HAP-1 (cell line): ENCODE results near the gene C22orf31.
A peak's percentile ranks its signal among the peaks of the same experiment; 100 is the strongest.

Experiments used
- DNase-seq, 2 experiments: peaks; one replicate each; pipeline ENCODE4 v3.0.0-alpha.2; 2016 to 2020; ENCODE audit warnings: low spot score in 2 of 2
- H3K27me3 ChIP-seq: fragments of 250-450 bp; sonication (Bioruptor Pico); 2 replicates; pipeline ENCODE4 v1.5.1; 2020; ENCODE audit warnings: low read depth, mild to moderate bottlenecking, moderate library complexity
- H3K36me3 ChIP-seq: fragments of 250-450 bp; sonication (Bioruptor Pico); replicated peaks from 2 replicates; pipeline ENCODE4 v1.5.1; 2020; ENCODE audit warnings: mild to moderate bottlenecking
- H3K4me1 ChIP-seq: fragments of 250-450 bp; sonication (Bioruptor Pico); 2 replicates; pipeline ENCODE4 v1.5.1; 2020; ENCODE audit warnings: mild to moderate bottlenecking
- H3K4me3 ChIP-seq: fragments of 250-450 bp; sonication (Bioruptor Pico); 2 replicates; pipeline ENCODE4 v1.5.1; 2020; ENCODE audit warnings: mild to moderate bottlenecking, moderate library complexity
- H3K9me3 ChIP-seq: fragments of 250-450 bp; sonication (Bioruptor Pico); 2 replicates; pipeline ENCODE4 v1.5.1; 2020; ENCODE audit warnings: mild to moderate bottlenecking, moderate library complexity
- in situ Hi-C: fragments of 300-500 bp; cut with MboI; formaldehyde crosslinking; loops from 3 replicates; pipeline ENCODE4 v1.14.3; 2020; ENCODE audit warnings: low sequenced_read_pairs, inconsistent platforms, mixed read lengths

Gene C22orf31

DNA sequence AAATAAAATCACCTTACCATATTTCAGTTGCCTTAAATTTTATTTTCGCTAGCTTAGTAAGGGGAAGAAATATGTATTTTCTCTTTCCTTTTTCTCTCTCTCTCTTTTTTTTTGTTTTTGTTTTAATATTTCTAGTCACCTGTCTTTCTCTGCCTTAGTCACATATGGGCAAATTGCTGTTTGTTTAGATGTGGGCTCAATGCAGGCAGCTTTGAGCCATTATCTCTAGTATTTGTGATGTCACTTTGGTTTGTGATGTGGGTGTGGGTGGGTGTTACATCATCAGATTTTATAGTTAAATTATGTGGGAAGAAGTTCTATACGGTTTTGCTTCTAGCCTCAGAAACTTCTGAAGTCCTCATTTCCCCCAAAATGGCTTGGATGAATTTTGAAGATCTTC is at the start of gene C22orf31:
TSS of gene C22orf31 (minus strand) at position 59 of the 400 bp plus-strand sequence. CDS start at position 20, 39 bp downstream.
- H3K36me3 ChIP-seq = no peaks in the 10 kb centered on the region
- no peaks in the 10 kb centered on the region for H3K9me3 ChIP-seq
- H3K27me3 ChIP-seq = no peaks in the 10 kb centered on the region
- in situ Hi-C loops = no loop called here
- H3K4me3 ChIP-seq = no peak within 1 kb of the TSS
- DNase-seq = no peak
- no peaks in the 10 kb centered on the region for H3K4me1 ChIP-seq

DNA sequence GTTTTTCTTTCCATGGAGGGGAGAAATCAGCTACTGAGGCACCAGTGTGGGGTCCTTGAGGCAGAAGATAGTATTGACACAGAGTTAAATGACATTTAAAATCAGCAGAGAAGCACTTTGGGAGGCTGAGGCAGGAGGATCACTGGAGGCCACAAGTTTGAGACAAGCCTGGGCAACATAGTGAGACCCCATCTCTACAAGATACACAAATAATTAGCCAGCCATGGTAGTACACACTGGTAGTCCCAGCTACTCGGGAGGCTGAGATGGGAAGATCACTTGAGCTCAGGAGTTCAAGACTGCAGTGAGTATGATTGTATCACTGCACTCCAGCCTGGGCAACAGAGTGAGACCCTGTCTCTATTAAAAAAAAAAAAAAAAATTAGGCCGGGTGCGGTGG is 49.3 kb upstream of the C22orf31 start:
- in situ Hi-C loops = no loop called here
- Histone ChIP-seq H3K9me3 (no peaks in the 10 kb centered on the region), H3K27me3 (no peaks in the 10 kb centered on the region), H3K4me3 (no peak overlapping the region), H3K36me3 (no peaks in the 10 kb centered on the region), H3K4me1 (no peaks in the 10 kb centered on the region)
- DNase-seq = no peak

DNA sequence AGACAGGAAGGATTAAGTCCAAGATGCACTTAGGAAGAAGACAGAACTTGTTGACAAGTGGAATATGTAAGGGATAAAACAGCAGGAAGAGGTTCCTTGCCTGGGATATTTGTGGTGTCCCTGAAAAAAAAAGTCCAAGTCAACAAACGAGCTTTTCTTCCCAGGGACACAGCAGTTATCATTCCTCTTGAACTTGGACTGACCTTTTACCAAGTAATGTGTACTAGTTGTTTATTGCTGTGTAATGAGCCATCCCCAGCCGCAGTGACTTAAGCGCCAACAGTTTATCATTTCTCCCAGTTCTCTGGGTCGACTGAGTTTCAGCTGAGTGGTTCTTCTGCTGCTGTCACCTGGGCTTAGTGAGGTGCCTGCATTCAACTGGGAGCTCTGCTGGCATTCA is 48.2 kb upstream of the C22orf31 start:
- Histone ChIP-seq H3K4me3 (no peak overlapping the region), H3K27me3 (no peaks in the 10 kb centered on the region), H3K4me1 (no peaks in the 10 kb centered on the region), H3K36me3 (no peaks in the 10 kb centered on the region), H3K9me3 (no peaks in the 10 kb centered on the region)
- in situ Hi-C loops = no loop called here
- no peak for DNase-seq

DNA sequence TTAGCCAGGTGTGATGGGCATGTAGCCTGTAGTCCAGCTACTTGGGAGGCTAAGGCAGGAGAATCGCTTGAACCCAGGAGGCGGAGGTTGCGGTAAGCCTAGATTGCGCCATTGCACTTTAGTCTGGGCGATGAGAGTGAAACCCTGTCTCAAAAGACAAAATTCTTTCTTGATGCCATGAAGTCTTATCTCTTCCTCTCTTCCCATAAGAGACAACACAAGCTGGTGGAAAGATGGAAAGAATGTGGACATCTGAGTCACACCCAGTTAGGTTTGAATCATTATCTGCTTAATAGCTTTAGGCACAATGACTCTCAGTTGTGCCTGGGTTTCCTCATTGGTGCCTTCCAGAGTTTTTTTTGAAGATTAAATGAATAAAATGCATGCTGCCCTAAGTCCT is 46.5 kb upstream of the C22orf31 start:
- no peaks in the 10 kb centered on the region for H3K4me1 ChIP-seq
- no peaks in the 10 kb centered on the region for H3K36me3 ChIP-seq
- no peak overlapping the region for H3K4me3 ChIP-seq
- DNase-seq = no peak
- no peaks in the 10 kb centered on the region for H3K27me3 ChIP-seq
- in situ Hi-C loops = no loop called here
- no peaks in the 10 kb centered on the region for H3K9me3 ChIP-seq

DNA sequence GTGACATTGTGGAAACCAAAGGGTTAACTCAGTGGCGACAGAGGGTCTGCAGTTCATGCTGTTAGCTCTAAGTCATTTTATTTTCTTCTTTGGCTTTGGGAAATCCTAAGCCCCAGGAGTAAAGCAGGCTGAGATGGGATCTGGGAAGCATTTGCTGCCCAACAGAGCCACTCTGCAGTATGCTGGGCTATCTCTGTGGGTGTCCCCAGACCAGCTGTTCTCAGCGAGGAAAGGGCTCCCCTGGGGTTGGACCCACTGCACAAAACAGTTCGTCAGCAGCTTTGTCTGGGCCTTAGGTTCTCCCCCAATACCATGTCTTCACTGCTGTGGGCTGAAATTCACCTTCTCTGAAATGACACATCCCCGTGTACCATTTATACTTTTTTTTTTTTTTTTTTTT is 45.2 kb upstream of the C22orf31 start:
- Histone ChIP-seq H3K27me3 (no peaks in the 10 kb centered on the region), H3K9me3 (no peaks in the 10 kb centered on the region), H3K36me3 (no peaks in the 10 kb centered on the region), H3K4me3 (no peak overlapping the region), H3K4me1 (no peaks in the 10 kb centered on the region)
- no peak for DNase-seq
- in situ Hi-C loops = no loop called here

DNA sequence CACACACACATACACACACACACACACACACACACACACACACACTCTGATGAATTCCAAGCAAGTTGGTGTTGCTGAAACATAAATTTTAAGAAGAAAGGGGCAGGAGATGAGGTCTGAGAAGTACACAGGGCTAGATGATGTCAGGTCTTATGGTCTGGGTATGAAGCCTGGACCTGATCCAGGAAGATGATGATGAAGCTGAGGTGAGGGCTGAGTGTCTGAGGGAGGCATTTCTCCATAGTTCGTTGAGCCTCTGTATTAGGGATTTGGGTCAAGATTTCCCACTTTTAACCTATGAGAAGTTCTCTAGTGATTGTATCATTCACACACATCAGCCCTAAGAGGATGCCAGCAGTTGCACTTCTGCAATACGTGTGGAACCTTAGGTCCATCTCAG is 43.8 kb upstream of the C22orf31 start:
- H3K4me1 ChIP-seq = no peaks in the 10 kb centered on the region
- H3K36me3 ChIP-seq = no peaks in the 10 kb centered on the region
- H3K27me3 ChIP-seq = no peaks in the 10 kb centered on the region
- DNase-seq = no peak
- no peak overlapping the region for H3K4me3 ChIP-seq
- in situ Hi-C loops = no loop called here
- no peaks in the 10 kb centered on the region for H3K9me3 ChIP-seq

DNA sequence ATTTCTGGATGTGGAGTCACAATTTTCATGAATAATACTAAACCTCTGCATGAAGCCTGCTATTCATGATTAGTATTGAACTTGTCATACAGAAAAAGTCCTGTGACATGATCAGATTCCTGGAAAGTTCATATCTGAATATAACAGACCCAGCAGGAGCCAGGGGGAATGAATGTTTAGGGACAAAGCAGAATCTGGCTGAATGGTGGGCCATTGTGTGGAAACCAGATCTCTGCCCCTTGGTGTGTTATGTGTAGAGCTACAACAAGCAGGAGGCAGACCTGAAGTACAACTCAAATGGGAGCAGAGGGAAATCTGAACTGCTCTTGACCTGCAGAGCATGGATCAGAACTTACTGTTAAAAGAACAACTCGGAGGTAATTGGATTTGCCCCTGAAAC is 41.5 kb upstream of the C22orf31 start:
- in situ Hi-C loops = no loop called here
- Histone ChIP-seq H3K4me3 (no peak overlapping the region), H3K4me1 (no peaks in the 10 kb centered on the region), H3K9me3 (no peaks in the 10 kb centered on the region), H3K27me3 (no peaks in the 10 kb centered on the region), H3K36me3 (no peaks in the 10 kb centered on the region; the same call in 1 of the 2 replicates)
- DNase-seq = no peak

DNA sequence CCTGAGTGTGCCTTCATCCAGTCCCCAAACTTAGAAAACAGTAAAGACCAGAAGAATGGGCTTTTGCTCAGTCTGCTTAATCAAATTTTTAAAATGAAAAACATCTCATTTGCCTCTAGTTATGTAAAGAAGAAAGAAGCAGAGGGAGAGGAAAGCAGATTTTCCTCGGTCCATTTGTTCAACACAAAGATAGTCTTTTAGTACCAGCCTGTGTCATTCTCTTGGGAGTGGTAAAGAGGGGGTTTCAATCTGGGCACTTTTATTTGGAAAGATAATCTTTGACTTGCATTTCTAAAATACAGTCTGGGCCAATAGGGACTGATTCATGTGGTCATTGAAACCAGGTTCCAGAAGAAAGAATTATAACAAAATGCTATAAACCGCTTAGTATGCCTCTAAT is 40.7 kb upstream of the C22orf31 start:
- Histone ChIP-seq H3K27me3 (no peaks in the 10 kb centered on the region), H3K9me3 (no peaks in the 10 kb centered on the region)
- no peak for DNase-seq

DNA sequence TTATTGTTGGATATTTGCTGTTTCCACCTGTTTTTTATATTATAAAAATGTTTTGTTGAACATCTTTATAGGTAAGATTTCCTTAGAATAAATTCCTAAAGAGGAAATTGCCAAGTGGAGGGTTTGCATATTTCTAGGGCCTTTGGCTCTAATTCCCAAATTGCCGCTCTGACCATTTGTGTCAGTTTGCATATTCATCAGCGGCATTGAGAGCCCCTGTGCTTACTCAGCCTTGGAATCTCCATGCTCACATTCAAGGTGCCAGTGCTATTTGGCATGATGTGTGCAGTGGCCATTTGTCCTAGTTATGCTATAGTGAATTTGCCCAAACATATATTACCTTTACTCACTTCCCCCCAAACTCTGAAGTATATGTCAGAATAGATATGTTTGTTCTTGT is 36.7 kb upstream of the C22orf31 start:
- Histone ChIP-seq H3K4me1 (peaks cover 6% of the 10 kb centered on the region; the same call in 1 of the 2 replicates), H3K36me3 (peaks cover 7% of the 10 kb centered on the region), H3K4me3 (no peak overlapping the region), H3K9me3 (no peaks in the 10 kb centered on the region), H3K27me3 (no peaks in the 10 kb centered on the region)
- in situ Hi-C loops = no loop called here
- DNase-seq = no peak

More for the DNA sequence above, 40.7 kb upstream of the C22orf31 start:
- Histone ChIP-seq H3K4me3 (no peak overlapping the region), H3K36me3 (no peaks in the 10 kb centered on the region; the same call in 1 of the 2 replicates), H3K4me1 (no peaks in the 10 kb centered on the region)
- in situ Hi-C loops = no loop called here

DNA sequence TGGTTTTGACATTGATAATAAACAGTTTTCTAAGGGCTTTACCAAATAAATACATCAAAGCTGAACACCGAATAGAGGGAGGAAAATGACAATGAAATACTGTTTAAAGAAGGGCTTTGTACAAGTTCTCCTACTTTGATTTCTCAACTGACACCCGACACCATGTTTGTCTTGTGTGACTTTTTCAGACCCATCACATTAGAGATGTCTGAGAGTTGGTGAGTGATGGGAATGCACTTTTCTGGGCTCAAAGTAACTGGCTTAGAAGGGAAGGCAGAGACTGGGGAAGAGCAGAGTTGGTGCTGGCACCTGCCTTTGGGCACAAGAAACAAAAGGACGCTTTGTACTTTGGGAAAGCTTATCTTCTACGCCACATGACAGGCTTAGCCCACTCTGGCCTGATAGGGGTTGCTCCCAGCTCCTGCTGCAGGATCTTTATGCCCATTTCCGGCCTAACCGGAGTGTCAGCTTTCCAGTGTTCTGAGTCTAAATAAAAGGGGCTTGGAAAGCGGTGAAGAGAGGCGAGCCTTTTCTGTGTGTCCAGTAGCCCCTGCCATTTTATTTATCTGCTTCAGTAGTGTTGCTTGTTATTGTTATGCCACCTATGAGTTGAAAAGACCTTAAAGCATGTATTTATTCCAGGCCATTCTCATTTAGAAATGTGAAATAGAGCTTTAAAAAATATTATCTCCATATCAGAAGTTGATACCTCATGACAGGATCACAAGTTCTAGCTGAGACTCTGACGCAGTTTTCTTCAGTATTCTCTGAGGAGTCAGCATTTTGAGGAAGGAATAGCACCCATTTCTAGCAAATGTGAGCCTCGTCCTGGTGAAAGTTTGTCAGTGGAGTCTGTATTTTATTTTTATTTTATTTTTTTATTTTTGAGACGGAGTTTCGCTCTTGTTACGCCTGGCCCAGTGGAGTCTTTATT is 35.4 kb upstream of the C22orf31 start:
- peak in 1 of 2 experiments; percentile 26 for DNase-seq
- no peaks in the 10 kb centered on the region for H3K27me3 ChIP-seq
- peaks cover 6% of the 10 kb centered on the region; the same call in 1 of the 2 replicates for H3K4me1 ChIP-seq
- peaks cover 7% of the 10 kb centered on the region for H3K36me3 ChIP-seq
- H3K9me3 ChIP-seq = no peaks in the 10 kb centered on the region
- in situ Hi-C loops = no loop called here
- no peak overlapping the region for H3K4me3 ChIP-seq

DNA sequence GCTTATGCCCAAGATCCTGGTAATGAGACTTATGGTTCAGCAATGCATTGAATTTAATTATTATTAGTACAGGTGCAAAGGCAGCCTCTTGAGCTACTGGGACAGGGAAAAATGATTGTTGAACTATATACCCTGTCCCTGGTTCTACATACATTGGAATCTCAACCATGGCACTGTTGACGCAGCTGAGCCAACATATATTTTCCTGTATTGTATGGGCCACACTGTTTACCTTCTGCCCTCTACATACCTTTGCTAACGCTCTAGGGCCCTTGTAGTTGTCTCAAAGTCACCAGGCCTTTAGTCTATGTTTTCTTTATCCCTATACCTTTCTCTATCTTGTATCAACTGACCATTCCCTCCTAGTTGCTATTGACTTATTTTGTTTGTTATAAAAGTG is 33.8 kb upstream of the C22orf31 start:
- in situ Hi-C loops = no loop called here
- Histone ChIP-seq H3K4me1 (peaks cover 6% of the 10 kb centered on the region; the same call in 1 of the 2 replicates), H3K36me3 (peaks cover 7% of the 10 kb centered on the region), H3K27me3 (no peaks in the 10 kb centered on the region), H3K4me3 (no peak overlapping the region), H3K9me3 (no peaks in the 10 kb centered on the region)
- DNase-seq = no peak

DNA sequence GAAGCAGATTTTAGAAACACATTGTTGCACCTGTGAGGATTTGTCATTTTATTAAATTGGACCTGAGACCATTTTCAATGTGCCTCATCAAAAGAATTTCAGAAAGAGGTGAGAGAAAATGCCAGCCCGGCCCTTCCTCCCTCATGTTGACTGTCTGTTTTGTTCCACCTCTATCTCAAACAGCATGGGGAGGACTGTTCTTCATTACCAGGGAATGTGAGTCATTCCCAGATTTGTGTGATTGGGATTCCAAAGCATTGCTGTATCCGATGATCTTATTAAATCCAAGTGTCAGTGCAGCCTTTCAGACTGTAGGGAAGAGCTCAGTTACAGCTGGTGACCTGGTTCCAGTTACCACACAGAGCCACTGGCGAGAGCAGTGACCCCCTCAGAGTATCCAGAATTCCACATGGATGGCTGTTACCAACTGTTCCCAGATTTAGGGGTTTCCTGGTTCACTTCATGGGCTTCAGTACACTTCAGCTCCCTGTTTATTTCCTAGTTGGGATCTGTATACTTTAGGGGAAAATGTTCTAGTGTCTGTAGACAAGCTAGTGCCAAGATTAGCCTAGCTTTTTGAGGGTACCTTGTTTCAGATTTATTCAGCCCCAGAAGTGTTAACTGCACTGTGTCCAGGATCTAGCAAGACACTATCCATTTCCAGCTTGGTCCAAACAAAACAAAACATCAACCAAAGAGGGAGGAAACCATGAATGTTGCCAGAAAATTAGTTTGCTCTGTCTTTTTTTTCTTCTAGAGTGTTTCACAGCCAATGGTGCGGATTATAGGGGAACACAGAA is 32.1 kb upstream of the C22orf31 start:
- H3K9me3 ChIP-seq = no peaks in the 10 kb centered on the region
- peaks cover 6% of the 10 kb centered on the region; the same call in 1 of the 2 replicates for H3K4me1 ChIP-seq
- no peaks in the 10 kb centered on the region for H3K27me3 ChIP-seq
- peaks cover 7% of the 10 kb centered on the region for H3K36me3 ChIP-seq
- H3K4me3 ChIP-seq = no peak overlapping the region
- in situ Hi-C loops = no loop called here
- no peak for DNase-seq

DNA sequence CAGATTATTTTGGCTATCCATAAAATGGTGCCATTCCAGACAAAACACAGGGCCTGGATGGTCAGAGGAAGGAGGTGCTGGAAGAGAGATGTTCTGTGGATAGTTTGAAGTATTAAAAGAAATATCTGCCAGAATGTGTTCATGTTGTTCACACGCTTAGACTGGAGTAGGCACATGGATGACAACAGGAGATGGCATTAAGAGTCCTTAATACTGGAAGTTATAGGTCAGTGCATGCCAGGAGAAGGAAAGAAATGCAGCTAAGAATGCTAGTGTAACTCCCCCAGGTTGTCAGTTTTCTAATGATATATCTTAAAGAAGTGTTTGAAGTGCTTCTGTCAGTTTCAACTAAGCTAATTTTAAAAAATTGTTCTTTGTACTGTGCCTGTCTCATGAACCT is 31.4 kb upstream of the C22orf31 start:
- Histone ChIP-seq H3K27me3 (no peaks in the 10 kb centered on the region), H3K4me3 (no peak overlapping the region), H3K36me3 (peaks cover 7% of the 10 kb centered on the region), H3K9me3 (no peaks in the 10 kb centered on the region), H3K4me1 (peaks cover 6% of the 10 kb centered on the region; the same call in 1 of the 2 replicates)
- no peak for DNase-seq
- in situ Hi-C loops = no loop called here

DNA sequence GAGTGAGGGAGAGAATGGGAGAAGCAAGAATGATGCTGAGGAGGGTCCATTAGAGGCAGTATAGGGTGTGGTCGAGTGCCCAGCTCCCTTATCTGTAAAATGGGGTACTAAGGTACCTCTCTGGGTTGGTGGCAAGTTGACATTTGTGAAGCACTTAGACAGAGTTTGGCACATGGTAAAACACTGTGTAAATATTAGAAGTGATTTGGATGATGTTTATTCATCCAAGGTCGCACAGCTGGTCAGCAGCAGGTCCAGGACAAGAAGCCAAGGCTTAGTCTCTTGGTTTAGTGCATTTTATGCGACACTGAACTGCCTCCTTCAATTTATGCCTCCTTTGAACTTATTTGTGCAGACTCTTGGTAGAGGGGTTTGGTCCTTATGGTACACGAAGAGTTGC is 30.6 kb upstream of the C22orf31 start:
- Histone ChIP-seq H3K36me3 (peaks cover 7% of the 10 kb centered on the region), H3K4me1 (peaks cover 6% of the 10 kb centered on the region; the same call in 1 of the 2 replicates), H3K4me3 (no peak overlapping the region), H3K9me3 (no peaks in the 10 kb centered on the region), H3K27me3 (no peaks in the 10 kb centered on the region)
- in situ Hi-C loops = no loop called here
- no peak for DNase-seq
